Activated T-cell treated with anti-CD3 and anti-CD28 coated beads for 4 hours (primary cell): ENCODE measurements around the gene PSMB10.
"Not testable (repeated sequence)": the region's sequence is repeated elsewhere in the genome, so short reads cannot be mapped to it uniquely, and the experiment has no call there.

ENCODE experiments used
- DNase-seq: peaks from one replicate; pipeline ENCODE4 v3.0.0-alpha.2; 2020

PSMB10 gene

DNA sequence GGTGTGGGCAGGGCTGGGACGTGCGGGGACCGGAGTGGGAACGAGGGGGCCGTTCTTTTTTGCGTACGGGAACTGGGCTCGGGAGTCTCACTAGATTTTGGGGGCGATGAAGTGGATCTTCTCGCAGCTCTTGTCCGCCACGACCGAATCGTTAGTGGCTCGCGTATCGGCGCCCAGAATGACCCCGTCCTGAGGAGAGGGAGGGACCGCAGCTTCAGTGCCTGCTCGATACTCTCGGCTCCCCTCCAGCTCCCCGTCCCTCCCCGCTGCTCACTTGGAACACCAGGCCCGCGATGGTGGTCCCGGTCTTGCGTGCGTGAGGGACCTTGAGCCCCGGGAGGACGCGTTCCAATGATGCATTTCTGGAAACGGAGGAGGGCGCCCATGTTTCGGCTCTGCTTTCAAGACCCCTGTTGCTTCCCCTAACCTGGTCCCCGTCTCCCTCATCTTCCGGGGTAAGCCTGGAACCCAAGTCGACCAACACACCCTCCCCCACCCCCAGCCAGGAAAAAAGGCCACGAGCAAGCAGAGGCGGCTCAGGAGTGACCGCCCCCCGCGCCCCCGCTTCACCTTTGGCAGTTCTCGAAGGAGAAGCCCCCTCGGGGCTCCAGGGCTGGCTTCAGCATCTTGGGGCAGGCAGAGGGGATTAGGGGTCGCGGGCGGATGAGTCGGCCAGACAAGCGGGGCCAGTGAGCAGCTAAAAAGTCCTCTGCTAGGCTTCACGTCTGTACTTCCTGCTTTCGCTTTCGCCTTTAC is at the start of gene PSMB10:
TSS of gene PSMB10 (minus strand) at position 727 of the 756 bp plus-strand sequence. CDS start at position 626, 101 bp downstream.
- peak; percentile 33 for DNase-seq

- DNase-seq, result no peak
Measured at GRCh38 chr16:67982011-67982696, 45.5 kb upstream of the PSMB10 start.

DNA sequence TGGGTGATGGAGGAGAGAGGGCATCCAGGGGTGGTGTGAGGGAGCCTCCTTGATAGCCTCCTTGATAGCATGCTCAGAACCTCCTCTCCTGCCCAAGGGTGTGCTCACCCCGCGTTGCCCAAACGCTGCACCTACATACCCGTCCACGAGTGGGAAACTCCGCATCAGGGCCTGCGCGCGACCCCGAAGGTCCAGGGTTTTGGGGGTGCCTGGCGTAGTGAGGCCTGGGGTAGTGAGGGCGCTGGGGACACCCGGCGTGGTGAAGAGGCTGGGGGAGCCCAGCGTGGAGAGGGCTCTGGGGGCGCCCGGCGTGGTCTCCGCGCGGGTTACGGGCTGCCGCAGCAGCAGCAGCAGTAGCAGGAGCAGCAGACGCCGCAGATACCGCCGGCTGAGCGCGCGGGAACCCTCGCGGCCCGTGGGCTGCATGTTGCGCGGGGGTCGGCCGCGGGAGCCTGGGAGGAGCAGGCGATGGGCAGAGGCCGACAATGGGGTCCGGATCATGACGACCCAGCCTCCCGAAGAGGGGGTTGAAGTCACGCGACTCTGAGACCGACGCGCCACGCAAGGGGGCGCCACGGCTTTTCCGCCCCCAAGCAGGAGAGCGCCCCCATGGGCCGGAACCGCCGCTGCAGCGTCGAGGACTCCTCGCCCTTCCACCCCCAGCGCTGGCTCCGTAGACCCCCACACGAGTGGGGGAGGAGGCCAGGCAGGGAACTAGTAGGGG is 43.5 kb upstream of the PSMB10 start, which contains the start of gene DPEP3:
TSS of gene DPEP3 (minus strand) at position 545 of the 724 bp plus-strand sequence. CDS start at position 426, 119 bp downstream.
- DNase-seq, result no peak

GRCh38 chr16:67977469-67978227 is 41.0 kb upstream of the PSMB10 start:
- DNase-seq, result no peak

- DNase-seq, result no peak
Measured at GRCh38 chr16:67977005-67977404, 40.4 kb upstream of the PSMB10 start.

GRCh38 chr16:67976205-67976604 is 39.6 kb upstream of the PSMB10 start:
- DNase-seq, result no peak

- DNase-seq, result no peak
Measured at GRCh38 chr16:67975321-67976105, 38.9 kb upstream of the PSMB10 start.

GRCh38 chr16:67972285-67972684 is 35.6 kb upstream of the PSMB10 start:
- DNase-seq, result not testable (repeated sequence)

GRCh38 chr16:67971111-67971510 is 34.5 kb upstream of the PSMB10 start:
- no peak for DNase-seq

DNA sequence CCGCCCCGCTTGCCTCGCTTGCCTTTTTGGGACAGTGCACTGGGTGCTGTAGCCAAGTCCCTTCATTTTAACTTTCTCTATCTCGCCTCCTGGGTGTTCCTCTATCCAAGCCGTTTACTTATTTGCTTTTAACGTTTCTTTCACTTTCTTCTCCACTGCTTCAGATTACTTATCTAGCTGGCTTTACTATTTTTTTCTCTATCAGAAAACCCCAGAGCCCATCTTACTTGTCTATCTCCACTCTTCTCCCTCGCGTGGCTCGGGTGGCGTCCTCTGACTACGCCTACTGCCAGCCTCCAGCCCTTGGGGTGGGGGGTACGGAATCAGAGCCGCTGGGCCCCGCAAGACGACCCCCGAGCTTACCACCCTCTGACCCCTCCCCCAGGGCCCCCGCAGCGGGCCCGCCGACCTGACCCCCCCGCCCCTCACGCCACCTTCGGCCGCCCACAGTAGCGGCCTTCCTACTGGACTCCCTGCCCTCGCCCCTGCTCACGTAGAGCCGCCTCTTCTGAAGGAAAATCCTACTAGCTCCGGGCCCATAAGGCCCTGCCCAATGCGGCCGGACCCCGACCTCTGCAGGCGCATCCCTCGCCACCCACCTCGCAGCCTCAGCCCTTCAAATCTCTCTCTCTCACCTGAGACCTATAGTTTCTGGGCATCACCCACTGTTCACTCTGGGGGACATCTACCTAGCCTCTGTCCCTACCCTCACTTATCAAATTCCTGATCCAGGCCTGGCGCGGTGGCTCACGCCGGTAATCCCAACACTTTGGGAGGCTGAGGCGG is 32.8 kb upstream of the PSMB10 start:
- no peak for DNase-seq

DNA sequence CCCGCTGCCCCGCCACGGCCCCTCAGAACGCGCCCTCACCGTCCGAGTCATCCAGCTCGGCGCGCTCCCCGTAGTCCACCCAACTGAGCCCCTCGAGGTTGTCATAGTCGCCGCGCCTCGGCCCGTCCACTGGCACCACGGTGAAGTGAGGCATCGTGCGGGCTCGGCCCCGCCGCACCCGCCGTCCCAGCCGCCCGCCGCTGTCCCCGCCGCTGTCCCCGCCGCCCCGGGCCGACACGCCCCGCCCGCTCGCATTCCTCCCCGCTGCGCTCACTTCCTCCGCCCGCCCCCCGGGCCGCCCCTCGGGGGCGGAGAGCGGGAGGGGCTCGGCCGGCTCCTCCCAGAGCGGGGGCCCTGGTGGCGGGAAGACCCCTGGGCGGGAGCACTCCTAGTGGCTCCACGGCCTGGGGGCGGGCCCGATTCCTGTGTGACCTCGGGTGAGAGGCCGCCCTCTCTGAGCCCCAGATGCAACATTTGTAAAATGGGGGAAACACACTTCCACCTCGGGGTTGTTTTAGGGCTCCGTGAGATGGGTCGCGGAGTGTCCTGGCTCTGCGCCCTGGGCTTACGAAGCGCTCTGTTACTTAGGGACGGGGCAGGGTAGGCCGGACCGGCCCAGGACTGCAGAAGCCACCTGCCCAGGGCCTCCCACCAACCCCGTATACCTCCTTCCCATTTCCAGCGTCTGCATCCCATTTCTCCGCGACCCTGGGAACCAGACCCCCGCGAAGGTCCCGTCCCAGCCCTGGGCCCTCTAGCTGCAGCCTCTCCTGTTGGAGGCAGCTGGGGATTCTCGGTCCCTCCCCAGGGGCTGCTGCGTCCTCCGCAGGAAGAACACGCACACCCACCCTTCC is 32.0 kb upstream of the PSMB10 start, which contains the start of gene SLC12A4:
TSS of gene SLC12A4 (minus strand) at position 238 of the 854 bp plus-strand sequence. CDS start at position 154, 84 bp downstream.
- DNase-seq, result peak; percentile 75

- no peak for DNase-seq
Measured at GRCh38 chr16:67967958-67968399, 31.3 kb upstream of the PSMB10 start.

GRCh38 chr16:67967183-67967957 is 30.7 kb upstream of the PSMB10 start:
- DNase-seq, result no peak

DNA sequence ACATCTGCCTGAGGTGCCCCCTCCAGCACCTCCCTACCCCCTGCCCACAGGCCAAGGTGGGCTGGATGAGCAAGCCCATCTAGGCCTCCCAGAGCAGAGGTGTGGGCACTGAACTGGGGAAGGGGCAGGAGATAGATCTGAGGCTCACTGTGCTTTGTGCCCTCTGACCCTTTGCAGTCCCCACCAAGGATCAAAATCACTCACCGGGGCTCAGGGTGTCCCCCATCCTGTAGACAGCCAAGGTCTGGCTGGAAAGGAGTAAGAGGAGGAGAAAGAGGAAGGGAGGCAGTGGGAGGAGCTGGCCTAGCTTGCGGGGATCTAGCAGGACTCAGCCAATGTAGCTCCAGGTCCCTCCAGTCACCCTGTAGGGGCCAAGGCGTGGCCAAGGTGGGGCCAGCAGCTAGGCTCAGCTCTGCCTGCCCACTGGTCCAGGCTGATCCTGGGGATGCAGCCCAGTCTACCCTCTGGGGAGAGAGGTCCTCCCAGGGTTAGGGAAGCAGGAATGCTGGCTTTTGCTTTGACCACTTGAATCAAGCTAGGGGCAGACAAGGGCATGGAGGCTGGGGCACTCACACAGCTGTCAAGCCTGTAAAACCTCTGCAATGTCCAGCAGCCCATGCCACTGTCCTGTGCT is 30.0 kb upstream of the PSMB10 start:
- DNase-seq, result no peak

- DNase-seq, result no peak
Measured at GRCh38 chr16:67965668-67966548, 29.3 kb upstream of the PSMB10 start.

DNA sequence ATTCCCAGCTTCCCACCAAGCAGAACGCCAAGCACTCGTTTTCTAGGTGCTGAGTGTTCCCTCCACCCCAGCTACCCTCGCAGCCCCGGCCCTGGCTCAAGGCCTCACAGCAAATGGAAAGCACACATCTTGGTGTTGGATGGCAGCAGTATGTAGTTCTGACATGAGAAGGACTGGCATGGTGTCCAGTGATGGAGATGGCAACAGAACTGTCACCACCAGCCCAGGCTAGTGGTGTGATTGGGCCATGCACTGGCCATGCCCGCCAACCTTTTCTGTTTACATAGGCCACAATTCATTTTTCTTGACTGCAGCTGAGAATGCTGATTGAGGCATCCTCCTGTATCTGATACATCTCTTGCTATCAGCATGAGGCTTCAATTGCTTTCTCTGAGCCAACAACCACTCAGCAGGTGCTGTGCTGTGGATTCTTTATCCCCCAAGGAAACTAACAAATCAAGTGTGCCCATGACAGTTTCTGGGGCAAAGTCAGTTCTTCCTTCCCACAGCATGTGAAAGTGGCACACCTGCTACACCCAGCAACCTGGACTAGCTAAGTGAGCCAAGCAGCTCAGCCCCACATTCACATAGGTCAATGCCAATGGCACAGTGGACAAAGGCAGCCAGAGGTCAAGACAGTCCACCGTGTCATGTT is 28.0 kb upstream of the PSMB10 start:
- DNase-seq, result no peak
